ENCODE measurements around the gene SEMA4G. TPM values are rescaled to one million over a fixed set of nuclear protein-coding genes. Genes with fewer than 3 reads are reported as not detected.
A peak's percentile ranks its signal among the peaks of the same experiment; 100 is the strongest.

Gene SEMA4G
- total and polyA plus RNA-seq, 2 of the 13 experiments (the other 11 are each of a cell fraction or from before 2014, with no cell fraction given), result 46.2 to 207 TPM

- TF ChIP-seq ZC3H13 (CRISPR knock-in tag; IDR thresholded peaks at IDR 0.05) (0 out of 2 replicates have a peak, but pooled peaks have one; percentile 44), THAP7 (CRISPR knock-in tag; IDR thresholded peaks at IDR 0.05) (no peak), PCBP1 (IDR thresholded peaks at IDR 0.05; ENCODE audit: borderline replicate concordance, low read depth, low read length) (0 out of 2 replicates have a peak, but pooled peaks have one; percentile 46), STAG1 (CRISPR knock-in tag; IDR thresholded peaks at IDR 0.05) (peak; percentile 89), BHLHE40 (IDR thresholded peaks at IDR 0.05; ENCODE audit: low read length) (peak; percentile 43; the same call in 1 of the 2 replicates), LCORL (IDR thresholded peaks at IDR 0.05) (no peak), LCORL (CRISPR knock-in tag; IDR thresholded peaks at IDR 0.05) (peak; percentile 67; the same call in 1 of the 2 replicates), RBM39 (IDR thresholded peaks at IDR 0.05; ENCODE audit: low read depth, low read length, poor library complexity, severe bottlenecking) (no peak), CBX5 (CRISPR knock-in tag; IDR thresholded peaks at IDR 0.05; ENCODE audit: borderline replicate concordance) (peak; percentile 41; the same call in 1 of the 2 replicates), ZFY (CRISPR knock-in tag; IDR thresholded peaks at IDR 0.05) (no peak), ZNF331 (CRISPR knock-in tag; IDR thresholded peaks at IDR 0.05) (no peak), ZNF83 (CRISPR knock-in tag; IDR thresholded peaks at IDR 0.05; ENCODE audit: borderline replicate concordance) (no peak), AHR (CRISPR knock-in tag; IDR thresholded peaks at IDR 0.05) (0 out of 2 replicates have a peak, but pooled peaks have one; percentile 23), DR1 (CRISPR knock-in tag; IDR thresholded peaks at IDR 0.05) (no peak), PBX2 (CRISPR knock-in tag; IDR thresholded peaks at IDR 0.05) (no peak)
- TF ChIP-seq, protein P1, sequence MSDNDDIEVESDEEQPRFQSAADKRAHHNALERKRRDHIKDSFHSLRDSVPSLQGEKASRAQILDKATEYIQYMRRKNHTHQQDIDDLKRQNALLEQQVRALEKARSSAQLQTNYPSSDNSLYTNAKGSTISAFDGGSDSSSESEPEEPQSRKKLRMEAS (IDR thresholded peaks at IDR 0.05), result peak; percentile 23; the same call in 1 of the 2 replicates
- TF ChIP-seq, protein P2, sequence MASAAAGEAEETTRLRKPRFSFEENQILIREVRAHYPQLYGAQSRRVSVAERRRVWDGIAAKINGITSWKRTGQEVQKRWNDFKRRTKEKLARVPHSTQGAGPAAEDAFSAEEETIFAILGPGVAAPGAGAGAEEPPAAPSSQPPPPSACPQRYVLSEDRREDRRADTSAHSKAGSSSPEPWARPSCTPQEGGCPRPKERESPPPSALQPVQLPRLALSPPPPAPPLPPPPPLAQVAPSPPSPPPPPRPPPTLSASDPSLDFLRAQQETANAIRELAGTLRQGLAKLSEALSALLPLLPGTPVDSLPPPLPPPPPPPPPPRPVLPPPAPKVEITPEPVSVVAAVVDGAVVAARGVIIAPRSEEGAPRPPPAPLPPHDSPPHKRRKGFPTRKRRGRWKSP (CRISPR knock-in tag; IDR thresholded peaks at IDR 0.05), result 0 out of 2 replicates have a peak, but pooled peaks have one; percentile 47
Measured at GRCh38 chr10:101014230-101014884, 45.1 kb downstream of the SEMA4G start (continued).
